ENCODE data around the gene INO80E. TPM values are rescaled to one million over a fixed set of nuclear protein-coding genes. Genes with fewer than 3 reads are reported as not detected.

The INO80E gene
- polyA plus RNA-seq, 1 of the 3 experiments (the other 2 are of a cell fraction) = 46.6 TPM

- TF ChIP-seq TAF1 (IDR thresholded peaks at IDR 0.05; ENCODE audit: borderline replicate concordance, low read depth, low read length) (no peak), RAD21 (IDR thresholded peaks at IDR 0.05; ENCODE audit: low read length) (no peak), RCOR1 (IDR thresholded peaks at IDR 0.05; ENCODE audit: low read length) (no peak), MXI1 (IDR thresholded peaks at IDR 0.05; ENCODE audit: low read depth, low read length) (no peak), JUND (IDR thresholded peaks at IDR 0.05) (no peak), ELF1 (IDR thresholded peaks at IDR 0.05) (no peak), EP300 (IDR thresholded peaks at IDR 0.05; ENCODE audit: borderline replicate concordance in 1 of 2, low read depth in 1 of 2, low read length in 1 of 2) (no peak), CTCF (IDR thresholded peaks at IDR 0.05) (no peak), SMC3 (IDR thresholded peaks at IDR 0.05; ENCODE audit: low read depth, low read length) (no peak)
- WGBS (ENCODE audit: low lambda C conversion rate) = 90% methylated on average over 24 of the region's 34 CpGs
- no peaks in the 10 kb centered on the region for H3K9me3 ChIP-seq
- H3K9ac ChIP-seq = no peak overlapping the region
- H3K4me2 ChIP-seq = no peak overlapping the region
- CTCF ChIA-PET = interaction anchor here (0.6 to 4.7 kb wide), 5 partner anchors 10 to 159 kb away, joined by 3 to 41 read pairs (median 6); partner anchors contain the start of genes INO80E, TAOK2 and TLCD3B
- H3K27me3 ChIP-seq (ENCODE audit: insufficient read depth) = no peaks in the 10 kb centered on the region
- H3K36me3 ChIP-seq (replicated peaks in 1 of 2; ENCODE audit: control insufficient read depth in 1 of 2, insufficient read depth in 2 of 2, low read length in 1 of 2) = peaks cover 0 to 8% of the 10 kb centered on the region in 2 experiments
- H2AFZ ChIP-seq (ENCODE audit: low read depth) = no peak overlapping the region
- peaks cover 0 to 5% of the 10 kb centered on the region in 2 experiments; a peak in 1 of 4 replicates for H3K4me1 ChIP-seq (ENCODE audit: control insufficient read depth in 1 of 2, insufficient read depth in 2 of 2, low read depth in 1 of 2, low read length in 1 of 2)
- DNase-seq = no peak
- no peaks in the 10 kb centered on the region for H3K79me2 ChIP-seq (ENCODE audit: insufficient read depth)
- H3K4me3 ChIP-seq (ENCODE audit: low read depth in 2 of 2, low read length in 1 of 2) = no peak overlapping the region
- POLR2A ChIA-PET = interaction anchor here (0.6 to 1.0 kb wide), 4 partner anchors 17 to 107 kb away, joined by 3 read pairs; partner anchors contain the start of gene SEZ6L2
- no peaks in the 10 kb centered on the region for H3K9me2 ChIP-seq
- no peaks in the 10 kb centered on the region for H4K20me1 ChIP-seq (ENCODE audit: insufficient read depth)
- no peaks in the 10 kb centered on the region for H3F3A ChIP-seq (replicated peaks; ENCODE audit: insufficient read depth)
- no peak overlapping the region for H3K27ac ChIP-seq (ENCODE audit: low read depth in 2 of 2, low read length in 1 of 2)
These were observed 10.8 kb downstream of the INO80E start for GRCh38 chr16:30006659-30007377.

GRCh38 chr16:30007378-30007895 lies 11.4 kb downstream of the INO80E start:
- Histone ChIP-seq H2AFZ (ENCODE audit: low read depth) (no peak overlapping the region), H3K27ac (ENCODE audit: low read depth in 2 of 2, low read length in 1 of 2) (no peak overlapping the region), H4K20me1 (ENCODE audit: insufficient read depth) (no peaks in the 10 kb centered on the region), H3F3A (replicated peaks; ENCODE audit: insufficient read depth) (no peaks in the 10 kb centered on the region), H3K27me3 (ENCODE audit: insufficient read depth) (no peaks in the 10 kb centered on the region), H3K9me3 (no peaks in the 10 kb centered on the region), H3K9me2 (no peaks in the 10 kb centered on the region), H3K9ac (no peak overlapping the region), H3K4me1 (ENCODE audit: control insufficient read depth in 1 of 2, insufficient read depth in 2 of 2, low read depth in 1 of 2, low read length in 1 of 2) (peaks cover 0 to 5% of the 10 kb centered on the region in 2 experiments; a peak in 1 of 4 replicates), H3K4me3 (ENCODE audit: low read depth in 2 of 2, low read length in 1 of 2) (no peak overlapping the region), H3K79me2 (ENCODE audit: insufficient read depth) (no peaks in the 10 kb centered on the region), H3K4me2 (no peak overlapping the region), H3K36me3 (replicated peaks in 1 of 2; ENCODE audit: control insufficient read depth in 1 of 2, insufficient read depth in 2 of 2, low read length in 1 of 2) (peaks cover 0 to 6% of the 10 kb centered on the region in 2 experiments)
- no peak for TF ChIP-seq RCOR1 (IDR thresholded peaks at IDR 0.05; ENCODE audit: low read length)
- no peak for TF ChIP-seq FOSL2 (IDR thresholded peaks at IDR 0.05; ENCODE audit: borderline replicate concordance, low read depth)
- TF ChIP-seq TAF1 (IDR thresholded peaks at IDR 0.05; ENCODE audit: borderline replicate concordance, low read depth, low read length) = no peak
- no peak for TF ChIP-seq EP300 (IDR thresholded peaks at IDR 0.05; ENCODE audit: borderline replicate concordance in 1 of 2, low read depth in 1 of 2, low read length in 1 of 2)
- TF ChIP-seq IRF3 (IDR thresholded peaks at IDR 0.05; ENCODE audit: low read depth, low read length) = no peak
- TF ChIP-seq REST (IDR thresholded peaks at IDR 0.05; ENCODE audit: low read depth, low read length) = no peak
- no peak for TF ChIP-seq TCF12 (IDR thresholded peaks at IDR 0.05)
- no peak for TF ChIP-seq ZBTB33 (IDR thresholded peaks at IDR 0.05; ENCODE audit: borderline replicate concordance, low read depth)
- TF ChIP-seq NRF1 (IDR thresholded peaks at IDR 0.05; ENCODE audit: low read depth, low read length) = no peak
- TF ChIP-seq RXRA (IDR thresholded peaks at IDR 0.05; ENCODE audit: borderline replicate concordance, low read depth) = no peak
- ChIA-PET POLR2A (interaction anchor here (0.6 kb wide), 1 partner anchor 55 kb away, joined by 3 read pairs; no protein-coding TSS in a partner anchor), CTCF (interaction anchor here (1.0 to 4.7 kb wide), 4 partner anchors 21 to 200 kb away, joined by 3 to 41 read pairs (median 4); partner anchors contain the start of gene TAOK2)
- 94% methylated on average over 7 of the region's 11 CpGs for WGBS (ENCODE audit: low lambda C conversion rate)
- no peak for DNase-seq

All from SK-N-SH (cell line).